Common myeloid progenitor, CD34-positive (primary cell): ENCODE data around the gene FXN.

ENCODE experiments used
- CTCF ChIA-PET: fragments of 350-600 bp; sonication (Branson Sonifier 250); formaldehyde crosslinking; loops from one replicate; lab custom pipeline; 2021; ENCODE audit warnings: antibody characterized with exemption; lab: Charles Lee
- POLR2A ChIA-PET: fragments of 350-600 bp; sonication (Branson Sonifier 250); formaldehyde crosslinking; loops from one replicate; lab custom pipeline; 2021; ENCODE audit warnings: antibody characterized with exemption; lab: Charles Lee
- DNase-seq, 3 donors: peaks; one replicate each; pipeline versions ENCODE4 v3.0.0 to v3.0.0-alpha.2; 2013
- H3K27ac ChIP-seq, 2 experiments: 1 replicate in 1 of 2; 2 replicates in 1 of 2; pipeline ENCODE4 v1.7.0; 2013; ENCODE audit warnings: inconsistent platforms in 2 of 2, low read length in 2 of 2, mild to moderate bottlenecking in 2 of 2, low read depth in 1 of 2, moderate library complexity in 1 of 2; ENCODE audit not compliant: severe bottlenecking in 2 of 2, insufficient read depth in 1 of 2, poor library complexity in 1 of 2
- H3K27me3 ChIP-seq, 5 experiments: replicated peaks in 2 of 5; 1 replicate in 3 of 5; 2 replicates in 2 of 5; pipeline versions ENCODE4 v1.6.1 to v1.7.0; 2013; ENCODE audit warnings: low read length in 4 of 5, mild to moderate bottlenecking in 2 of 5, moderate library complexity in 2 of 5, inconsistent platforms in 1 of 5; ENCODE audit not compliant: insufficient read depth in 5 of 5, control insufficient read depth in 4 of 5
- H3K36me3 ChIP-seq, 4 experiments: 1 replicate in 2 of 4; 2 replicates in 2 of 4; pipeline versions ENCODE4 v1.6.1 to v1.7.0; 2013; ENCODE audit warnings: low read length in 3 of 4, control low read depth in 1 of 4, mild to moderate bottlenecking in 1 of 4; ENCODE audit not compliant: control insufficient read depth in 4 of 4, insufficient read depth in 4 of 4
- H3K4me1 ChIP-seq, 4 experiments: 1 replicate in 3 of 4; 2 replicates in 1 of 4; pipeline versions ENCODE4 v1.6.1 to v1.7.1; 2013; ENCODE audit warnings: low read length in 3 of 4, mild to moderate bottlenecking in 3 of 4, control low read depth in 1 of 4, inconsistent platforms in 1 of 4, moderate library complexity in 1 of 4; ENCODE audit not compliant: control insufficient read depth in 4 of 4, insufficient read depth in 4 of 4; ENCODE audit errors: control extremely low read depth in 1 of 4
- H3K4me3 ChIP-seq, 7 experiments: 1 replicate in 4 of 7; 2 replicates in 3 of 7; pipeline versions ENCODE4 v1.5.1 to v1.7.0; 2013; ENCODE audit warnings: mild to moderate bottlenecking in 7 of 7, low read length in 6 of 7, moderate library complexity in 6 of 7, inconsistent platforms in 2 of 7, low read depth in 2 of 7, control low read depth in 1 of 7; ENCODE audit not compliant: insufficient read depth in 4 of 7, control insufficient read depth in 1 of 7; ENCODE audit errors: extremely low read depth in 1 of 7
- H3K9me3 ChIP-seq, 5 experiments: 1 replicate in 4 of 5; 2 replicates in 1 of 5; pipeline versions ENCODE4 v1.6.1 to v1.7.1; 2013; ENCODE audit warnings: low read length in 4 of 5, mild to moderate bottlenecking in 2 of 5, inconsistent platforms in 1 of 5, low read depth in 1 of 5, moderate library complexity in 1 of 5; ENCODE audit not compliant: control insufficient read depth in 4 of 5, insufficient read depth in 2 of 5; ENCODE audit errors: control extremely low read depth in 1 of 5
- WGBS: methylation state at CpG from one replicate; pipeline ENCODE4 v1.1.5; 2013; ENCODE audit not compliant: insufficient coverage; 5-methylcytosine and 5-hydroxymethylcytosine counted together

Gene FXN

DNA sequence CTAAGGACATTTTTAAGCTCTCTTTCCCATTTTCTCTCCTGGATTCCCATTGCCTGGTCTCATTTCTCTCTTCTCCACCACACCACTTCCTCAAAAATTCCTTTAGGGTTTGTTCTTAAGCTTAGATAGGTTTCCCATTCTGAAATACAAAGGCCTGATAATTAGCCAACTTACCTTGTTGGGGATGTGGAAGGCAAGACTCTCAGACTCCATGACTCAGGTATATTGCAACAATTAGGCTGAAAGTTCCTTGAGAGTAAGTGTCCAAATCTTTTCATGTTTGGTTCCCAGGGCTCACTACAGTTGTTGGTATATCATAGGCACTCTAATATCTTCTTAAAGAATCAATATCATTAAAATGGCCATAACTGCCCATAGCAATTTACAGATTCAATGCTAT, 43.6 kb downstream of the FXN start:
- ChIA-PET CTCF (interaction anchor here (0.8 kb wide), 1 partner anchor 114 kb away, joined by 3 read pairs; no protein-coding TSS in a partner anchor), POLR2A (no interaction called here)

GRCh38 chr9:69081261-69081660, 45.7 kb downstream of the FXN start:
- Histone ChIP-seq H3K36me3 (peaks cover 0 to 2% (median 0%) of the 10 kb centered on the region in 4 experiments), H3K27me3 (no peaks in the 10 kb centered on the region), H3K4me1 (no peaks in the 10 kb centered on the region), H3K4me3 (no peak overlapping the region), H3K9me3 (no peaks in the 10 kb centered on the region), H3K27ac (no peak overlapping the region)
- DNase-seq: no peak
- WGBS: 100% methylated on average over 1 of the region's 4 CpGs
- POLR2A ChIA-PET: no interaction called here
- CTCF ChIA-PET: no interaction called here

More for the DNA sequence above, 43.6 kb downstream of the FXN start:
- no peaks in the 10 kb centered on the region for H3K4me1 ChIP-seq
- H3K9me3 ChIP-seq: no peaks in the 10 kb centered on the region
- H3K4me3 ChIP-seq: no peak overlapping the region
- DNase-seq: no peak
- no peak overlapping the region for H3K27ac ChIP-seq
- H3K27me3 ChIP-seq: no peaks in the 10 kb centered on the region
- H3K36me3 ChIP-seq: peaks cover 0 to 2% (median 0%) of the 10 kb centered on the region in 4 experiments

DNA sequence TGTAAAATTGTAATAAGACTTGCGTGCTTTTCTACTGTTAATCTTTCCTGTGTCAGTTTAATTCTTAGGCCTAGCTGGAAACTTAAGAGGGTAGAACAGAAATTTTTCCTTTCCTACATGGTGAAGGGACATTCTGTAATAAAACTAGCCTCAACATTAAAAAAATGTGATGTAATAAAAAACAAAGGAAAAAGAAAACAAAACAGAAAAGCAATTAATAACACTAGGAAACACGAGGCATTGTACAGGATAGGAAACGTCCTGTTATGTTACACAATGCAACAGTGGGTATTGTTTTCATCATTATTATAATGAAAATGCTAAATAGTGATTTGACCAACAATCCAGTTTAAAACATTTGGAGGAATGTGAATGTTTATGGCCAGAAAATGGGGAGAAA, 47.8 kb downstream of the FXN start:
- POLR2A ChIA-PET: no interaction called here
- H3K9me3 ChIP-seq: no peaks in the 10 kb centered on the region
- H3K27me3 ChIP-seq: no peaks in the 10 kb centered on the region
- no peak for DNase-seq
- no peaks in the 10 kb centered on the region for H3K4me1 ChIP-seq
- CTCF ChIA-PET: interaction anchor here (1.0 to 1.8 kb wide), 4 partner anchors 11 to 118 kb away, joined by 3 to 5 read pairs (median 4); no protein-coding TSS in a partner anchor
- no peak overlapping the region for H3K27ac ChIP-seq
- whole genome bisulfite sequencing: 80% methylated on average over 1 of the region's 3 CpGs
- H3K36me3 ChIP-seq: no peaks in the 10 kb centered on the region
- H3K4me3 ChIP-seq: no peak overlapping the region

DNA sequence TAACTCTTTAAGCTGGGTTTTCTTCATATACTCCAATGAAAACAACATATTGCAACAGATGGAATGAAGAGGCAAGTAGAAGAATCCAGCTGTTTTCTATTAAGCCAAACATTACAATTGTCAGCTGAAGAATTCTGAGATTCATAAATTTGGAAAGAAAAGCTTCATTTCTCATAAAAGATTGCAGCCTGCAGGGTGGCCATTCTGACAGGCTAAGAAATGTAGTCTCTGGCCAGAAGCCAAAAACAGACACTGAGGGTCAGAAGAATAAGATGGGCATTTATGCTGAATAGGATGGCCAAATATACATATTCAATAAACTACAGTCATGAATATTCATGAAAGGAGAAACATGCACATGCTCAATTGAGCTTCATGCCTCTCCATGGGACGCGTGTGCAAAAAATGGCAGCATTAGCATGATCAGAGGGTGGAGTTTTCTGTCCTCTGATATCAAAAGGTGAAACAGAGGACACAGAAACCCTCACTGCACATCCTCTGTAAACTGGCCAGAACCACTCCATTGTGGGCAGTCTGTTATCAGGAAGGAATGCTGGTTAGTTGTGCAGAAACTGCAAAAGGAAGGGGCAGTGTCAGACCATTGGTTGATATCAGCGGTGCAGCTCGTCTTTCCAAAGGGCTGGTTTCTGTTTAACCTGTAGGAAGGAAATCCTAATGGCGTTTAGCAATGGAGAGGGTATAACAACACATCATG, 50.2 kb downstream of the FXN start:
- 100% methylated on average over 3 of the region's 5 CpGs for WGBS
- ChIA-PET POLR2A (no interaction called here), CTCF (no interaction called here)
- no peaks in the 10 kb centered on the region for H3K36me3 ChIP-seq
- H3K4me3 ChIP-seq: no peak overlapping the region
- DNase-seq: no peak
- no peak overlapping the region for H3K27ac ChIP-seq
- no peaks in the 10 kb centered on the region for H3K27me3 ChIP-seq
- no peaks in the 10 kb centered on the region for H3K9me3 ChIP-seq
- H3K4me1 ChIP-seq: no peaks in the 10 kb centered on the region

DNA sequence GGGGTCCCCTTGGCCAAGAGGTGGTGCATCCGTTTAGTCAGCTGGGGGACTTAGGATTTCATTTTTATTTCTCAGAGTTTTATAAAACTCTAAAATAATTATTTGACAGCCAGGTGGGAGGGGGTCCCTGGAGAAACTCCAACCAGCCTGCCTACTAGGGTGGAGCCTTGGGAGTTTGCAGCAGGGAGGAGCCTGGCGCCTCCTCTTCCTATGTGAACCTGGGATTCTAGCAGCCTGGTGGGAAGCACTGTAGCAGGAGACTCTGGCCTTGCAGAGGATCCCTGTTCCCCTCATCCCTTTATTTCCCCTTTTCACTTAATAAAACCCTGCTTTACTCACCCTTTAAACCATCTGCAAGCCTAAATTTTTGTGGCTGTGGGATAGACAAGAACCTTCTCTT, 50.8 kb downstream of the FXN start:
- WGBS: 100% methylated on average over 1 of the region's 2 CpGs
- POLR2A ChIA-PET: no interaction called here
- H3K9me3 ChIP-seq: no peaks in the 10 kb centered on the region
- H3K36me3 ChIP-seq: no peaks in the 10 kb centered on the region
- H3K4me3 ChIP-seq: no peak overlapping the region
- no peaks in the 10 kb centered on the region for H3K4me1 ChIP-seq
- no peak for DNase-seq
- no peaks in the 10 kb centered on the region for H3K27me3 ChIP-seq
- no peak overlapping the region for H3K27ac ChIP-seq
- CTCF ChIA-PET: interaction anchor here (0.8 to 1.3 kb wide), 2 partner anchors 10 to 16 kb away, joined by 3 to 5 read pairs; no protein-coding TSS in a partner anchor

- 90% methylated on average over 2 of the region's 2 CpGs for whole genome bisulfite sequencing
- CTCF ChIA-PET: interaction anchor here (0.8 to 1.3 kb wide), 5 partner anchors 10 to 43 kb away, joined by 3 to 5 read pairs (median 3); no protein-coding TSS in a partner anchor
- no peak overlapping the region for H3K4me3 ChIP-seq
- no peaks in the 10 kb centered on the region for H3K4me1 ChIP-seq
- no peak for DNase-seq
- no peaks in the 10 kb centered on the region for H3K9me3 ChIP-seq
- H3K36me3 ChIP-seq: no peaks in the 10 kb centered on the region
- no peak overlapping the region for H3K27ac ChIP-seq
- no peaks in the 10 kb centered on the region for H3K27me3 ChIP-seq
- POLR2A ChIA-PET: no interaction called here
Observed at GRCh38 chr9:69086769-69087168, 51.2 kb downstream of the FXN start.

- no peak overlapping the region for H3K27ac ChIP-seq
- no peaks in the 10 kb centered on the region for H3K9me3 ChIP-seq
- DNase-seq: no peak
- no peaks in the 10 kb centered on the region for H3K4me1 ChIP-seq
- POLR2A ChIA-PET: no interaction called here
- CTCF ChIA-PET: no interaction called here
- no peaks in the 10 kb centered on the region for H3K27me3 ChIP-seq
- H3K4me3 ChIP-seq: no peak overlapping the region
- H3K36me3 ChIP-seq: no peaks in the 10 kb centered on the region
- 96% methylated on average over 4 of the region's 5 CpGs for WGBS
Observed at GRCh38 chr9:69089082-69089481, 53.5 kb downstream of the FXN start.
